OCI-LY1 (cell line): ENCODE measurements around the gene LZTFL1.

Experiments used
- CTCF ChIP-seq: fragments of 200-600 bp; sonication (generic), shearing (Covaris generic); IDR thresholded peaks from 2 replicates; pipeline ENCODE4 v1.5.1; 2017; ENCODE audit warnings: mild to moderate bottlenecking, antibody characterized with exemption, low read length, moderate library complexity, mixed read lengths
- EZH2 ChIP-seq: fragments of 200-600 bp; sonication (generic), shearing (Covaris generic); IDR thresholded peaks from 2 replicates; pipeline ENCODE4 v1.8.0; 2017; ENCODE audit warnings: borderline replicate concordance, mixed run types, mild to moderate bottlenecking, antibody characterized with exemption, low read length, moderate library complexity, mixed read lengths

GRCh38 chr3:45878124-45878523 lies 36.2 kb upstream of the LZTFL1 start:
- TF ChIP-seq CTCF: no peak
- TF ChIP-seq EZH2: no peak
